Mesenchymal stem cell (in vitro differentiated cells and primary cell): ENCODE measurements around the gene SEMA3D.

Experiments
- DNase-seq: peaks from one replicate; pipeline ENCODE4 v3.0.0-alpha.2; 2013
- H2AFZ ChIP-seq: one replicate; pipeline ENCODE4 v1.6.1; 2013; ENCODE audit warnings: low read depth, mild to moderate bottlenecking, control low read depth, inconsistent platforms, low read length, moderate library complexity
- H2AK5ac ChIP-seq: 2 replicates; pipeline ENCODE4 v1.6.1; 2013; ENCODE audit warnings: low read length, moderate library complexity, mild to moderate bottlenecking, inconsistent platforms; ENCODE audit not compliant: severe bottlenecking
- H2BK120ac ChIP-seq: one replicate; pipeline ENCODE4 v1.6.1; 2013; ENCODE audit warnings: low read depth, mild to moderate bottlenecking, inconsistent platforms, low read length, moderate library complexity
- H2BK12ac ChIP-seq, 2 experiments: one replicate each; pipeline ENCODE4 v1.6.1; 2013; ENCODE audit warnings: inconsistent platforms in 2 of 2, low read length in 2 of 2, mild to moderate bottlenecking in 2 of 2, moderate library complexity in 2 of 2, control low read depth in 1 of 2
- H2BK15ac ChIP-seq: one replicate; pipeline ENCODE4 v1.6.1; 2013; ENCODE audit warnings: mild to moderate bottlenecking, low read depth, inconsistent platforms; ENCODE audit not compliant: poor library complexity, severe bottlenecking
- H2BK5ac ChIP-seq: 2 replicates; pipeline ENCODE4 v1.6.1; 2013; ENCODE audit warnings: low read depth, mild to moderate bottlenecking, low read length, control low read depth, inconsistent platforms; ENCODE audit not compliant: poor library complexity, severe bottlenecking
- H3K14ac ChIP-seq, 2 experiments: one replicate each; pipeline ENCODE4 v1.6.1; 2013; ENCODE audit warnings: inconsistent platforms in 2 of 2, low read length in 2 of 2, control low read depth in 1 of 2, mild to moderate bottlenecking in 1 of 2, moderate library complexity in 1 of 2
- H3K18ac ChIP-seq, 2 experiments: one replicate each; pipeline ENCODE4 v1.6.1; 2013; ENCODE audit warnings: inconsistent platforms in 2 of 2, low read length in 2 of 2, control low read depth in 1 of 2, low read depth in 1 of 2, mild to moderate bottlenecking in 1 of 2
- H3K23ac ChIP-seq, 2 experiments: one replicate each; pipeline ENCODE4 v1.6.1; 2013; ENCODE audit warnings: inconsistent platforms in 2 of 2, low read length in 2 of 2, mild to moderate bottlenecking in 2 of 2, moderate library complexity in 2 of 2, control low read depth in 1 of 2
- H3K27ac ChIP-seq: 2 replicates; pipeline ENCODE4 v1.5.1; 2013; ENCODE audit warnings: mild to moderate bottlenecking, moderate library complexity, low read length, control low read depth, inconsistent platforms; ENCODE audit not compliant: poor library complexity, severe bottlenecking
- H3K27me3 ChIP-seq, 2 experiments: 2 replicates each; pipeline versions ENCODE4 v1.6.1 to v1.7.0; 2013; ENCODE audit warnings: low read length in 2 of 2, mild to moderate bottlenecking in 2 of 2, moderate library complexity in 2 of 2, control low read depth in 1 of 2, inconsistent platforms in 1 of 2; ENCODE audit not compliant: control insufficient read depth in 1 of 2, insufficient read depth in 1 of 2
- H3K36me3 ChIP-seq, 2 experiments: 2 replicates each; pipeline versions ENCODE4 v1.6.1 to v1.7.0; 2013; ENCODE audit warnings: low read length in 2 of 2, control low read depth in 1 of 2, inconsistent platforms in 1 of 2, low read depth in 1 of 2, mild to moderate bottlenecking in 1 of 2; ENCODE audit not compliant: insufficient read depth in 2 of 2, control insufficient read depth in 1 of 2
- H3K4ac ChIP-seq, 2 experiments: one replicate each; pipeline ENCODE4 v1.6.1; 2013; ENCODE audit warnings: inconsistent platforms in 2 of 2, low read length in 2 of 2, mild to moderate bottlenecking in 2 of 2, moderate library complexity in 2 of 2, control low read depth in 1 of 2, low read depth in 1 of 2
- H3K4me1 ChIP-seq: 2 replicates; pipeline ENCODE4 v1.6.1; 2013; ENCODE audit warnings: low read depth, low read length, control low read depth; ENCODE audit not compliant: control insufficient read depth, insufficient read depth
- H3K4me2 ChIP-seq: 2 replicates; pipeline ENCODE4 v1.6.1; 2013; ENCODE audit warnings: low read length, mild to moderate bottlenecking, inconsistent platforms; ENCODE audit not compliant: poor library complexity, severe bottlenecking
- H3K4me3 ChIP-seq, 2 experiments: 2 replicates each; pipeline versions ENCODE4 v1.5.1 to v1.7.0; 2013; ENCODE audit warnings: low read length in 2 of 2, mild to moderate bottlenecking in 2 of 2, control low read depth in 1 of 2, low read depth in 1 of 2; ENCODE audit not compliant: insufficient read depth in 1 of 2
- H3K79me1 ChIP-seq: replicated peaks from 2 replicates; pipeline ENCODE4 v1.6.1; 2013; ENCODE audit warnings: mild to moderate bottlenecking, control low read depth, low read length, inconsistent platforms; ENCODE audit not compliant: poor library complexity, severe bottlenecking
- H3K9ac ChIP-seq: 2 replicates; pipeline ENCODE4 v1.7.0; 2013; ENCODE audit warnings: mild to moderate bottlenecking, low read length, moderate library complexity
- H3K9me3 ChIP-seq: 2 replicates; pipeline ENCODE4 v1.7.0; 2013; ENCODE audit warnings: mild to moderate bottlenecking, low read length; ENCODE audit not compliant: control insufficient read depth
- H4K8ac ChIP-seq: one replicate; pipeline ENCODE4 v1.6.1; 2013; ENCODE audit warnings: inconsistent platforms, mild to moderate bottlenecking, low read length, moderate library complexity
- H4K91ac ChIP-seq: one replicate; pipeline ENCODE4 v1.6.1; 2013; ENCODE audit warnings: mild to moderate bottlenecking, low read length, inconsistent platforms
- WGBS: methylation state at CpG from one replicate; pipeline ENCODE4 v1.1.7; 2013; ENCODE audit warnings: mixed read lengths; 5-methylcytosine and 5-hydroxymethylcytosine counted together

Gene SEMA3D

GRCh38 chr7:84971360-84971759, 215.5 kb downstream of the SEMA3D start:
- DNase-seq, result no peak
- H3K4me1 ChIP-seq, result no peaks in the 10 kb centered on the region
- no peak overlapping the region for H3K4me2 ChIP-seq
- WGBS, result no CpG with 5 or more reads among the region's 1 CpG
- H3K23ac ChIP-seq, result no peak overlapping the region
- H3K4me3 ChIP-seq, result no peak overlapping the region
- no peak overlapping the region for H2AFZ ChIP-seq
- H3K9me3 ChIP-seq, result no peaks in the 10 kb centered on the region
- no peak overlapping the region for H3K27ac ChIP-seq
- no peaks in the 10 kb centered on the region for H3K79me1 ChIP-seq
- no peaks in the 10 kb centered on the region for H3K36me3 ChIP-seq
- no peak overlapping the region for H4K8ac ChIP-seq
- H2BK5ac ChIP-seq, result no peak overlapping the region
- no peak overlapping the region for H4K91ac ChIP-seq
- no peak overlapping the region for H3K18ac ChIP-seq
- H2BK15ac ChIP-seq, result no peak overlapping the region
- no peak overlapping the region for H2BK120ac ChIP-seq
- no peaks in the 10 kb centered on the region for H3K27me3 ChIP-seq
- H3K4ac ChIP-seq, result no peak overlapping the region
- no peak overlapping the region for H3K9ac ChIP-seq
- no peak overlapping the region for H2BK12ac ChIP-seq
- no peak overlapping the region for H3K14ac ChIP-seq
- no peak overlapping the region for H2AK5ac ChIP-seq

GRCh38 chr7:84970670-84971069, 216.2 kb downstream of the SEMA3D start:
- no peaks in the 10 kb centered on the region for H3K27me3 ChIP-seq
- H2BK15ac ChIP-seq, result no peak overlapping the region
- no peak overlapping the region for H2BK12ac ChIP-seq
- H3K79me1 ChIP-seq, result no peaks in the 10 kb centered on the region
- no peaks in the 10 kb centered on the region for H3K9me3 ChIP-seq
- no peak overlapping the region for H3K14ac ChIP-seq
- no peak overlapping the region for H3K23ac ChIP-seq
- no peak overlapping the region for H3K27ac ChIP-seq
- no peak overlapping the region for H2BK120ac ChIP-seq
- H4K8ac ChIP-seq, result no peak overlapping the region
- H3K4me2 ChIP-seq, result no peak overlapping the region
- no peak overlapping the region for H2BK5ac ChIP-seq
- no peak overlapping the region for H3K18ac ChIP-seq
- DNase-seq, result no peak
- H3K36me3 ChIP-seq, result no peaks in the 10 kb centered on the region
- H3K4ac ChIP-seq, result no peak overlapping the region
- H2AK5ac ChIP-seq, result no peak overlapping the region
- no peak overlapping the region for H3K4me3 ChIP-seq
- H3K4me1 ChIP-seq, result no peaks in the 10 kb centered on the region
- H2AFZ ChIP-seq, result no peak overlapping the region
- no peak overlapping the region for H3K9ac ChIP-seq
- no peak overlapping the region for H4K91ac ChIP-seq

GRCh38 chr7:84953234-84953633, 233.6 kb downstream of the SEMA3D start:
- WGBS, result 83% methylated on average over 5 of the region's 5 CpGs
- H3K14ac ChIP-seq, result no peak overlapping the region
- H3K79me1 ChIP-seq, result no peaks in the 10 kb centered on the region
- no peaks in the 10 kb centered on the region for H3K27me3 ChIP-seq
- H2AK5ac ChIP-seq, result no peak overlapping the region
- H3K4me2 ChIP-seq, result no peak overlapping the region
- H3K27ac ChIP-seq, result no peak overlapping the region
- H3K9ac ChIP-seq, result no peak overlapping the region
- H2AFZ ChIP-seq, result no peak overlapping the region
- H3K4ac ChIP-seq, result no peak overlapping the region
- no peak for DNase-seq
- no peaks in the 10 kb centered on the region for H3K9me3 ChIP-seq
- H4K91ac ChIP-seq, result no peak overlapping the region
- no peak overlapping the region for H2BK15ac ChIP-seq
- no peak overlapping the region for H4K8ac ChIP-seq
- H2BK12ac ChIP-seq, result no peak overlapping the region
- H3K4me1 ChIP-seq, result no peaks in the 10 kb centered on the region
- H3K4me3 ChIP-seq, result no peak overlapping the region
- H2BK5ac ChIP-seq, result no peak overlapping the region
- H3K36me3 ChIP-seq, result no peaks in the 10 kb centered on the region
- no peak overlapping the region for H3K23ac ChIP-seq
- H2BK120ac ChIP-seq, result no peak overlapping the region
- no peak overlapping the region for H3K18ac ChIP-seq

- Histone ChIP-seq H3K4ac (no peak overlapping the region), H2BK5ac (no peak overlapping the region), H4K8ac (no peak overlapping the region), H3K4me1 (no peaks in the 10 kb centered on the region), H3K36me3 (no peaks in the 10 kb centered on the region), H3K4me2 (no peak overlapping the region), H3K79me1 (no peaks in the 10 kb centered on the region), H3K9me3 (no peaks in the 10 kb centered on the region), H3K27ac (no peak overlapping the region), H3K14ac (no peak overlapping the region), H2AK5ac (no peak overlapping the region), H2BK15ac (no peak overlapping the region), H3K4me3 (no peak overlapping the region), H4K91ac (no peak overlapping the region), H3K23ac (no peak overlapping the region), H2BK12ac (no peak overlapping the region), H2BK120ac (no peak overlapping the region), H3K9ac (no peak overlapping the region), H2AFZ (no peak overlapping the region), H3K18ac (no peak overlapping the region), H3K27me3 (no peaks in the 10 kb centered on the region)
- peak; percentile 58 for DNase-seq
Measured at GRCh38 chr7:84950836-84951235, 236.0 kb downstream of the SEMA3D start.
